ENCODE results near the gene SPRY2.

SPRY2 gene

GRCh38 chr13:80341101-80341755 is at the start of gene SPRY2:
Gene SPRY2, minus strand, starts transcription at chr13:80341126. Its CDS starts 3,421 bp downstream, at chr13:80337705.
- H3K27me3 ChIP-seq: no peaks in the 10 kb centered on the region
- intact Hi-C loops (cut with DNase I; ENCODE audit: low total_unique reads): loop anchor here (10.0 kb wide), 1 partner anchor 666 kb away; no protein-coding TSS in a partner anchor

GRCh38 chr13:80390338-80390737 is 49.4 kb upstream of the SPRY2 start:
- Histone ChIP-seq H3K27me3 (no peaks in the 10 kb centered on the region), H3K4me3 (no peak overlapping the region), H3K36me3 (no peaks in the 10 kb centered on the region), H3K9me3 (peaks cover 0 to 10% (median 8%) of the 10 kb centered on the region in 3 donors), H3K27ac (no peak overlapping the region), H3K4me1 (peaks cover 0 to 16% (median 6%) of the 10 kb centered on the region in 4 donors)
- TF ChIP-seq CTCF (IDR thresholded peaks at IDR 0.05): no peak
- DNase-seq: no peak
- intact Hi-C loops (cut with DNase I; ENCODE audit: low total_unique reads): no loop called here

More at GRCh38 chr13:80341101-80341755, at the start of gene SPRY2:
- H3K4me3 ChIP-seq: peak within 1 kb of the TSS; percentile 77 to 80
- DNase-seq: peak; percentile 96
- peaks cover 8 to 13% (median 11%) of the 10 kb centered on the region in 3 donors for H3K36me3 ChIP-seq
- peak; percentile 24 to 34 for TF ChIP-seq CTCF (IDR thresholded peaks at IDR 0.05)
- H3K27ac ChIP-seq: peak within 1 kb of the TSS; percentile 89 to 93
- H3K4me1 ChIP-seq: peaks cover 0 to 32% (median 10%) of the 10 kb centered on the region in 4 donors
- no peaks in the 10 kb centered on the region for H3K9me3 ChIP-seq

GRCh38 chr13:80389073-80390038 is 48.4 kb upstream of the SPRY2 start:
- Histone ChIP-seq H3K36me3 (no peaks in the 10 kb centered on the region), H3K4me1 (peaks cover 0 to 16% (median 6%) of the 10 kb centered on the region in 4 donors), H3K27ac (peak overlapping the region; percentile 25 to 32), H3K4me3 (no peak overlapping the region), H3K9me3 (peaks cover 0 to 7% (median 5%) of the 10 kb centered on the region in 3 donors), H3K27me3 (no peaks in the 10 kb centered on the region)
- TF ChIP-seq CTCF (IDR thresholded peaks at IDR 0.05): no peak
- intact Hi-C loops (cut with DNase I; ENCODE audit: low total_unique reads): no loop called here
- DNase-seq: no peak

GRCh38 chr13:80388506-80388905 is 47.6 kb upstream of the SPRY2 start:
- Histone ChIP-seq H3K36me3 (no peaks in the 10 kb centered on the region), H3K27me3 (no peaks in the 10 kb centered on the region), H3K27ac (peak overlapping the region; percentile 25 to 32), H3K4me1 (peaks cover 0 to 16% (median 6%) of the 10 kb centered on the region in 4 donors), H3K9me3 (no peaks in the 10 kb centered on the region), H3K4me3 (no peak overlapping the region)
- intact Hi-C loops (cut with DNase I; ENCODE audit: low total_unique reads): no loop called here
- no peak for DNase-seq
- TF ChIP-seq CTCF (IDR thresholded peaks at IDR 0.05): no peak

GRCh38 chr13:80386592-80386991 is 45.7 kb upstream of the SPRY2 start:
- Histone ChIP-seq H3K27ac (no peak overlapping the region), H3K27me3 (no peaks in the 10 kb centered on the region), H3K36me3 (no peaks in the 10 kb centered on the region), H3K4me1 (peaks cover 0 to 16% (median 6%) of the 10 kb centered on the region in 4 donors), H3K4me3 (no peak overlapping the region), H3K9me3 (no peaks in the 10 kb centered on the region)
- intact Hi-C loops (cut with DNase I; ENCODE audit: low total_unique reads): no loop called here
- no peak for DNase-seq
- TF ChIP-seq CTCF (IDR thresholded peaks at IDR 0.05): no peak
